GM12878 (cell line): ENCODE results near the gene FKBP1B.

Experiments
- RB1 ChIP-seq: fragments of 450-650 bp; formaldehyde crosslinking; IDR thresholded peaks from 2 replicates; pipeline ENCODE4 v1.6.1; 2017; ENCODE audit warnings: mild to moderate bottlenecking, borderline replicate concordance
- REST ChIP-seq: IDR thresholded peaks from 2 replicates; pipeline ENCODE4 v1.6.1; 2012; ENCODE audit warnings: mild to moderate bottlenecking, low read depth, low read length

- TF ChIP-seq REST (no peak), RB1 (no peak)
Observed at GRCh38 chr2:24101992-24102391, 52.5 kb downstream of the FKBP1B start.
